Neural cell (in vitro differentiated cells): ENCODE data around the gene ABCB8. TPM values are rescaled to one million over a fixed set of nuclear protein-coding genes. Genes with fewer than 3 reads are reported as not detected.

Source experiments
- H2AFZ ChIP-seq: fragments of 200-600, 300-800 bp; sonication (generic), shearing (Covaris generic); 2 replicates; pipeline ENCODE4 v1.6.0; 2014; ENCODE audit warnings: low read depth, mild to moderate bottlenecking, antibody characterized with exemption, low read length, moderate library complexity
- H3F3A ChIP-seq: fragments of 200-600 bp; shearing (Covaris generic); 2 replicates; pipeline ENCODE4 v1.6.1; 2016; ENCODE audit warnings: mild to moderate bottlenecking, moderate library complexity, mixed read lengths, antibody characterized with exemption, low read length; ENCODE audit not compliant: insufficient read depth, poor library complexity, severe bottlenecking
- H3K27ac ChIP-seq: fragments of 200-600, 300-800 bp; sonication (generic), shearing (Covaris generic); 2 replicates; pipeline ENCODE4 v1.5.1; 2014; ENCODE audit warnings: mild to moderate bottlenecking, low read length, moderate library complexity
- H3K27me3 ChIP-seq: fragments of 300-800, 200-600 bp; sonication (generic), shearing (Covaris generic); 2 replicates; pipeline ENCODE4 v1.6.0; 2014; ENCODE audit warnings: mild to moderate bottlenecking, low read depth, low read length, moderate library complexity; ENCODE audit not compliant: insufficient read depth
- H3K36me3 ChIP-seq: fragments of 300-800, 200-600 bp; sonication (generic), shearing (Covaris generic); 2 replicates; pipeline ENCODE4 v1.5.1; 2014; ENCODE audit warnings: mild to moderate bottlenecking, antibody characterized with exemption, low read length, moderate library complexity; ENCODE audit not compliant: insufficient read depth
- H3K4me2 ChIP-seq: fragments of 300-800, 200-600 bp; sonication (generic), shearing (Covaris generic); 2 replicates; pipeline ENCODE4 v1.6.0; 2014; ENCODE audit warnings: mild to moderate bottlenecking, low read length
- H3K4me3 ChIP-seq: fragments of 300-800, 200-600 bp; sonication (generic), shearing (Covaris generic); 2 replicates; pipeline ENCODE4 v1.5.1; 2014; ENCODE audit warnings: mild to moderate bottlenecking, low read length, moderate library complexity
- H3K79me2 ChIP-seq: fragments of 200-600 bp; shearing (Covaris generic); replicated peaks from 2 replicates; pipeline ENCODE4 v1.6.0; 2014; ENCODE audit warnings: mild to moderate bottlenecking, low read length, moderate library complexity; ENCODE audit not compliant: insufficient read depth
- H3K9ac ChIP-seq: fragments of 300-800, 200-600 bp; sonication (generic), shearing (Covaris generic); 2 replicates; pipeline ENCODE4 v1.6.1; 2016; ENCODE audit warnings: mild to moderate bottlenecking, low read length, mixed read lengths
- H3K9me2 ChIP-seq: fragments of 200-600 bp; shearing (Covaris generic); 2 replicates; pipeline ENCODE4 v1.6.1; 2016; ENCODE audit warnings: mild to moderate bottlenecking, low read length, mixed read lengths; ENCODE audit not compliant: insufficient read depth
- H3K9me3 ChIP-seq: fragments of 200-600, 300-800 bp; sonication (generic), shearing (Covaris generic); 2 replicates; pipeline ENCODE4 v1.6.1; 2016; ENCODE audit warnings: mild to moderate bottlenecking, mixed run types, low read length, moderate library complexity, mixed read lengths
- H4K20me1 ChIP-seq: fragments of 200-600 bp; shearing (Covaris generic); 2 replicates; pipeline ENCODE4 v1.6.1; 2016; ENCODE audit warnings: mild to moderate bottlenecking, mixed run types; ENCODE audit not compliant: insufficient read depth
- CTCF ChIP-seq: fragments of 450-650 bp; IDR thresholded peaks from 2 replicates; pipeline ENCODE4 v1.5.1; 2014; ENCODE audit warnings: antibody characterized with exemption, mild to moderate bottlenecking, moderate library complexity; ENCODE audit not compliant: poor library complexity, severe bottlenecking
- EP300 ChIP-seq: fragments of 450-650 bp; conservative IDR thresholded peaks from 2 replicates; pipeline ENCODE4 v1.6.1; 2014; ENCODE audit warnings: antibody characterized with exemption, mild to moderate bottlenecking, moderate library complexity; ENCODE audit not compliant: poor library complexity, severe bottlenecking
- EZH2 ChIP-seq: fragments of 200-600, 300-800 bp; shearing (Covaris generic), sonication (generic); IDR thresholded peaks from 2 replicates; pipeline ENCODE4 v1.6.1; 2014; ENCODE audit warnings: antibody characterized with exemption, low read length, borderline replicate concordance, mild to moderate bottlenecking; ENCODE audit not compliant: insufficient read depth, poor library complexity, severe bottlenecking
- MXI1 ChIP-seq: fragments of 450-650 bp; conservative IDR thresholded peaks from 2 replicates; pipeline ENCODE4 v1.6.1; 2014; ENCODE audit warnings: antibody characterized with exemption, mild to moderate bottlenecking; ENCODE audit not compliant: poor library complexity, severe bottlenecking
- POLR2AphosphoS5 ChIP-seq: IDR thresholded peaks from 2 replicates; pipeline ENCODE4 v1.6.1; 2012
- RAD21 ChIP-seq: fragments of 450-650 bp; conservative IDR thresholded peaks from 2 replicates; pipeline ENCODE4 v1.6.1; 2014; ENCODE audit warnings: antibody characterized with exemption, mild to moderate bottlenecking, moderate library complexity
- SMC3 ChIP-seq: fragments of 450-650 bp; conservative IDR thresholded peaks from 2 replicates; pipeline ENCODE4 v1.6.1; 2014; ENCODE audit warnings: antibody characterized with exemption, mild to moderate bottlenecking, moderate library complexity; ENCODE audit not compliant: poor library complexity
- TAF1 ChIP-seq: IDR thresholded peaks from 2 replicates; pipeline ENCODE4 v1.6.1; 2012; ENCODE audit warnings: low read depth
- polyA plus RNA-seq: library from polyadenylated mRNA; depleted of rRNA; stranded (reverse); fragments of >200 nt; gene quantifications from 2 replicates; pipeline ENCODE4 v1.2.3, GENCODE V29; 2014
- TF ChIP-seq, protein P1 (sequence below): IDR thresholded peaks from 2 replicates; pipeline ENCODE4 v1.6.1; 2012; ENCODE audit warnings: borderline replicate concordance

The ABCB8 gene
- polyA plus RNA-seq, 1 donor from 2014 or later: 40.5 TPM

DNA sequence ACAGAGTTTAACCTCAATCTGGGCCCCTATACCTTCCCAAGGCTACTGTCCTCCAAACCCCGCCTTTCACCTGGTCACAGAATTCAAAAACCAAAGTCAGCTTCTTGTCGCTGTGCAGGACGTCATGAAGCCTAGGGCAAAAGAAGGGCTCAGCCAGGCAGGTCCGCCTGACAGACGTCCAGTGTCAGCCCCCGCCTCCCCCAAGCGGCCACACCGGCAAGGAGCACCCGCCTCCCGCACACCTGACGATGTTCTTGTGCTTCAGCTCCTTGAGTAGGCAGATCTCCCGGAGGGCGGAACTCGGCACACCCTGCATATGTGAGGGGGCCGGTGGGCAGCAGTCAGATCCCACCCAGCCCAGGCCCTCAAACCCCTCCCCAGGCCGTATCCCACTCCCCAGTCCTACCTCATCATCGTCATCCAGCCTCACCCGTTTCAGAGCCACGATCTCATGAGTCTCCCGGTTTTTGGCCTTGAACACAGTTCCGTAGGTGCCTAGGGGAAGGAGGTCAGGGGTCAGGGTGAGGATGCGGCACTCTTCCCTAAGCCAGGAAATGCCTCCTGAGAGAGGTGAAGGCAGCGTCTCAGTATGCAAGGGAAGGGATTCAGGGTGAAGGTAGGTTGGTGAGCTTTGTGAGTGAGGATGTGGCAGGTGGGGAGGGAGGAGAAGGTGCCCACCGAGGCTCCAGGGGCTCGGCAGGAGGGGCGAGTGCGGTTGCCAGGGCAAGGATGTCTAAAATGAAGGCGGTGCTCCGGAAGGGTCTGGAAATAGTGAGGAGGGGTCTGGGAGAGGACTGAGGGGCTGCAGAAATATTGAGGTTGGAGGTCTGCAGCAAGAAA is 28.6 kb downstream of the ABCB8 start:
- Histone ChIP-seq H4K20me1 (no peaks in the 10 kb centered on the region), H3K27ac (peak overlapping the region; percentile 61), H3K9me3 (no peaks in the 10 kb centered on the region), H3K36me3 (no peaks in the 10 kb centered on the region), H3K9ac (peak overlapping the region; percentile 78), H3K79me2 (no peaks in the 10 kb centered on the region), H3K9me2 (no peaks in the 10 kb centered on the region), H3K27me3 (peaks cover 11% of the 10 kb centered on the region), H3K4me3 (peak overlapping the region; percentile 92), H3K4me2 (peak overlapping the region; percentile 94), H2AFZ (peak overlapping the region; percentile 52), H3F3A (peaks cover 6% of the 10 kb centered on the region)
- TF ChIP-seq EZH2 (no peak), RAD21 (no peak), SMC3 (no peak), POLR2AphosphoS5 (no peak), TAF1 (no peak), MXI1 (no peak), EP300 (no peak), CTCF (no peak)
- TF ChIP-seq, protein P1, sequence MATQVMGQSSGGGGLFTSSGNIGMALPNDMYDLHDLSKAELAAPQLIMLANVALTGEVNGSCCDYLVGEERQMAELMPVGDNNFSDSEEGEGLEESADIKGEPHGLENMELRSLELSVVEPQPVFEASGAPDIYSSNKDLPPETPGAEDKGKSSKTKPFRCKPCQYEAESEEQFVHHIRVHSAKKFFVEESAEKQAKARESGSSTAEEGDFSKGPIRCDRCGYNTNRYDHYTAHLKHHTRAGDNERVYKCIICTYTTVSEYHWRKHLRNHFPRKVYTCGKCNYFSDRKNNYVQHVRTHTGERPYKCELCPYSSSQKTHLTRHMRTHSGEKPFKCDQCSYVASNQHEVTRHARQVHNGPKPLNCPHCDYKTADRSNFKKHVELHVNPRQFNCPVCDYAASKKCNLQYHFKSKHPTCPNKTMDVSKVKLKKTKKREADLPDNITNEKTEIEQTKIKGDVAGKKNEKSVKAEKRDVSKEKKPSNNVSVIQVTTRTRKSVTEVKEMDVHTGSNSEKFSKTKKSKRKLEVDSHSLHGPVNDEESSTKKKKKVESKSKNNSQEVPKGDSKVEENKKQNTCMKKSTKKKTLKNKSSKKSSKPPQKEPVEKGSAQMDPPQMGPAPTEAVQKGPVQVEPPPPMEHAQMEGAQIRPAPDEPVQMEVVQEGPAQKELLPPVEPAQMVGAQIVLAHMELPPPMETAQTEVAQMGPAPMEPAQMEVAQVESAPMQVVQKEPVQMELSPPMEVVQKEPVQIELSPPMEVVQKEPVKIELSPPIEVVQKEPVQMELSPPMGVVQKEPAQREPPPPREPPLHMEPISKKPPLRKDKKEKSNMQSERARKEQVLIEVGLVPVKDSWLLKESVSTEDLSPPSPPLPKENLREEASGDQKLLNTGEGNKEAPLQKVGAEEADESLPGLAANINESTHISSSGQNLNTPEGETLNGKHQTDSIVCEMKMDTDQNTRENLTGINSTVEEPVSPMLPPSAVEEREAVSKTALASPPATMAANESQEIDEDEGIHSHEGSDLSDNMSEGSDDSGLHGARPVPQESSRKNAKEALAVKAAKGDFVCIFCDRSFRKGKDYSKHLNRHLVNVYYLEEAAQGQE: no peak

DNA sequence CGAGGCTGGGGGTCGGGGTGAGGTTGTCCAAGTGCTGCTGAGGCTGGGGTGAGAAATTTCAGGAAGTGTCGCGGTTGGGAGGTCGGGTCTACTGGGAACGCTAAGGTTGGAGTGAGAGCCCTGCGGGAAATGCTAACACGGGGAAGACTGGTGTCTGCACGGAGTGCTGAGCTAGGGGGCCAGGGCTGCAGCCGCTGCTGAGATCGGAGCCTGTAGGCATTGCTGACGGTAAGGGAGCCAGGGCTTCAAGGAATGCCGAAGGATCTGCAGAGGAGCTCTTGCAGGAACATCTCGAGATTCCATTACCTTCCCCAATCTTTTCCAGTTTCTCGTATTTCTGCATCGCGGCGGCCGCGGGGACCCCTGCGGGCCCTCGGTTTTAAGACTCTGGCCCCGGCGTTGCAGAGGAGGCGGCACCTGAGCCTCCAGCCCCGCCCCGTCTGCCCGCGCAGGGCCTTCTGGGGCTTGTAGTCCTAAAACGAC is 29.3 kb downstream of the ABCB8 start, which contains the start of gene CDK5:
TSS of gene CDK5 (minus strand) at position 392 of the 483 bp plus-strand sequence. CDS start at position 343, 49 bp downstream.
- TF ChIP-seq TAF1 (peak; percentile 28), RAD21 (peak; percentile 28), EZH2 (no peak)
- peak within 1 kb of the TSS; percentile 94 for H3K4me2 ChIP-seq
- no peaks in the 10 kb centered on the region for H3K36me3 ChIP-seq
- H3K4me3 ChIP-seq: peak within 1 kb of the TSS; percentile 92
- no peaks in the 10 kb centered on the region for H4K20me1 ChIP-seq
- H3K9ac ChIP-seq: peak within 1 kb of the TSS; percentile 88
- peaks cover 7% of the 10 kb centered on the region for H3K27me3 ChIP-seq
- no peaks in the 10 kb centered on the region for H3K9me2 ChIP-seq
- peak within 1 kb of the TSS; percentile 95 for H3K27ac ChIP-seq
- no peaks in the 10 kb centered on the region for H3K9me3 ChIP-seq
- H2AFZ ChIP-seq: peak within 1 kb of the TSS; percentile 84
- H3K79me2 ChIP-seq: no peaks in the 10 kb centered on the region
- H3F3A ChIP-seq: peaks cover 6% of the 10 kb centered on the region
